ENCODE results near the gene TFAP2C.

Gene TFAP2C

DNA sequence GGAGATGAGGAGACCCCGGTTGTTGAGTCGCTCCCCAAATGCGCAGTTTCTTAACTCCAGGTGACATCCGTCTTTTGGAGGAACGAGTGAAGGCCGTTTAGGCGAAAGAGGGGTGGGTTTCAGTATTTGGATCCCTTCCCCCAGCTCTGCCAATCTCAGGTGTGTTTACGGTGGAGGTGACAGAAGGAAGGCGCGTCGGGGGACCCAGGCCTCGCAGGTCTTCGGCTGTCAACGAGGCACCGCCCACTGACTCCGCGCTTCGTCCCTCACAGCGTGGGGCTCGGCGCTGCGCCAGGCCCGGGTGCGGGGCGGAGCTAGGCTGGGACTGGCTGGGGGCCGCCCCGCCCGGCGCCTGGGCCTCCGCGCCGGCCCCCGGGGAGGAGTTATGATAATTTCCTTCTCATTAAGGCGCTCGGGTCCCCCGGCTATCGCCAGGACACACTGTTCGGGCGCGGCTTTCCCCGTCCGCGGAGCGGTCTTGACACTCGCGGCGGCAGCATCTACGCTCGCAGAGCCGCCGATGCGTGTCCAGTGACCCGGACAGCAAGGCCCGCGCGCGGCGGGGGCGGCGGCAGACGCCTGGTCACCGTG lies at the start of gene TFAP2C:
TFAP2C (plus strand) TSS at position 434 of the 591 bp plus-strand sequence. CDS start 239 bp downstream, outside the sequence.
- peak within 1 kb of the TSS; percentile 98 for H3K4me2 ChIP-seq (ENCODE audit: low read length)
- peak within 1 kb of the TSS; percentile 59 for H3K9ac ChIP-seq
- H3K36me3 ChIP-seq (ENCODE audit: control insufficient read depth, insufficient read depth, low read length), result no peaks in the 10 kb centered on the region
- H2AFZ ChIP-seq, result peak within 1 kb of the TSS; percentile 85
- H3K27ac ChIP-seq, result peak within 1 kb of the TSS; percentile 74
- peaks cover 9% of the 10 kb centered on the region for H3K27me3 ChIP-seq (ENCODE audit: control insufficient read depth, insufficient read depth, low read length)
- peak within 1 kb of the TSS; percentile 78 for H3K4me3 ChIP-seq (ENCODE audit: low read depth, low read length)
- H3K9me3 ChIP-seq (ENCODE audit: control insufficient read depth, low read length), result no peaks in the 10 kb centered on the region
- TF ChIP-seq CTCF (IDR thresholded peaks at IDR 0.05), result no peak
- no peaks in the 10 kb centered on the region for H3K4me1 ChIP-seq
- H3K79me2 ChIP-seq, result no peaks in the 10 kb centered on the region

DNA sequence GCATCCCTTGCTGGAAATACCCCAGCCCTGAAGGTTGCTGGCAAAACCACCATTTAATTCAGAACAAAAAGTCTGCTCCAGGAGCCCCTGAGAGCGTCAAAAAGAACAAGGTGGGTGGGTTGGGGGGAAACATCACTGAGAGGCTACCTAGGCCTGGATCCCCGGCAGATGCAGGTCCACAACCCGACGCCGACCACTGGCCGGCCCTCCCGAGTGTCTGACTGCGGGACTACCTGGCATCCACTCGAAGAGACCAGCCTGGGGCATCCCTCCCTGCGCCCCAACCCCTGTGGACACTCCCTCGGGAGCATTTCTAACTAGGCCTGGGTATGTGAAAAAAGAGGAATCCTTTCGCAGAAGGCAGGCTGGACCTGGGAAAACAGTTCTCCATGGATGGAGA lies 48.9 kb upstream of the TFAP2C start:
- Histone ChIP-seq H3K9ac (no peak overlapping the region), H3K4me2 (ENCODE audit: low read length) (no peak overlapping the region), H3K36me3 (ENCODE audit: control insufficient read depth, insufficient read depth, low read length) (no peaks in the 10 kb centered on the region), H3K79me2 (no peaks in the 10 kb centered on the region), H3K27me3 (ENCODE audit: control insufficient read depth, insufficient read depth, low read length) (no peaks in the 10 kb centered on the region), H2AFZ (no peak overlapping the region), H3K27ac (no peak overlapping the region), H3K9me3 (ENCODE audit: control insufficient read depth, low read length) (no peaks in the 10 kb centered on the region), H3K4me1 (no peaks in the 10 kb centered on the region), H3K4me3 (ENCODE audit: low read depth, low read length) (no peak overlapping the region)
- no peak for TF ChIP-seq CTCF (IDR thresholded peaks at IDR 0.05)

- Histone ChIP-seq H3K79me2 (no peaks in the 10 kb centered on the region), H3K4me1 (no peaks in the 10 kb centered on the region), H3K27ac (no peak overlapping the region), H3K9me3 (ENCODE audit: control insufficient read depth, low read length) (no peaks in the 10 kb centered on the region), H3K4me3 (ENCODE audit: low read depth, low read length) (no peak overlapping the region), H3K9ac (no peak overlapping the region), H2AFZ (no peak overlapping the region), H3K36me3 (ENCODE audit: control insufficient read depth, insufficient read depth, low read length) (no peaks in the 10 kb centered on the region), H3K4me2 (ENCODE audit: low read length) (no peak overlapping the region), H3K27me3 (ENCODE audit: control insufficient read depth, insufficient read depth, low read length) (no peaks in the 10 kb centered on the region)
- no peak for TF ChIP-seq CTCF (IDR thresholded peaks at IDR 0.05)
These were observed 47.4 kb upstream of the TFAP2C start for GRCh38 chr20:56581701-56582100.

DNA sequence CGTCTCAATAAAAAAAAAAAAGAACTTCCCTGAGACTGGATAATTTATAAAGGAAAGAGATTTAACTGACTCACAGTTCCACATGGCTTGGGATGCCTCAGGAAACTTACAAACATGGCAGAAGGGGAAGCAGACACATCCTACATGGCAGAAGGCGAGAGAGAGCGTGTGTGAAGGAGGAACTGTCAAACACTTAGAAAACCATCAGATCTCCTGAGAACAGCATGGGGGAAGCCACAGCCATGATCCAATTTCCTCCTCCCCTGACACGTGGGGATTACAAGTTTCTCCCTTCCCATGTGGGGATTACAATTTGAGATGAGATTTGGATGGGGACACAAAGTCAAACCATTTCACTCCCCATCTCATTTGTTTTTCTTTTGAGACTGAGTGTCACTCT lies 46.6 kb upstream of the TFAP2C start:
- Histone ChIP-seq H3K36me3 (ENCODE audit: control insufficient read depth, insufficient read depth, low read length) (no peaks in the 10 kb centered on the region), H3K27me3 (ENCODE audit: control insufficient read depth, insufficient read depth, low read length) (no peaks in the 10 kb centered on the region), H2AFZ (no peak overlapping the region), H3K9ac (no peak overlapping the region), H3K79me2 (no peaks in the 10 kb centered on the region), H3K9me3 (ENCODE audit: control insufficient read depth, low read length) (no peaks in the 10 kb centered on the region), H3K4me3 (ENCODE audit: low read depth, low read length) (no peak overlapping the region), H3K27ac (no peak overlapping the region), H3K4me2 (ENCODE audit: low read length) (no peak overlapping the region), H3K4me1 (no peaks in the 10 kb centered on the region)
- no peak for TF ChIP-seq CTCF (IDR thresholded peaks at IDR 0.05)

- H3K9me3 ChIP-seq (ENCODE audit: control insufficient read depth, low read length), result no peaks in the 10 kb centered on the region
- no peaks in the 10 kb centered on the region for H3K79me2 ChIP-seq
- H3K27ac ChIP-seq, result no peak overlapping the region
- H3K4me3 ChIP-seq (ENCODE audit: low read depth, low read length), result no peak overlapping the region
- TF ChIP-seq CTCF (IDR thresholded peaks at IDR 0.05), result no peak
- no peak overlapping the region for H2AFZ ChIP-seq
- no peak overlapping the region for H3K9ac ChIP-seq
- no peaks in the 10 kb centered on the region for H3K36me3 ChIP-seq (ENCODE audit: control insufficient read depth, insufficient read depth, low read length)
- H3K4me1 ChIP-seq, result no peaks in the 10 kb centered on the region
- no peaks in the 10 kb centered on the region for H3K27me3 ChIP-seq (ENCODE audit: control insufficient read depth, insufficient read depth, low read length)
- no peak overlapping the region for H3K4me2 ChIP-seq (ENCODE audit: low read length)
These were observed 44.2 kb upstream of the TFAP2C start for GRCh38 chr20:56584916-56585315.
